ENCODE measurements around the gene MRAS. TPM values are rescaled to one million over a fixed set of nuclear protein-coding genes. Genes with fewer than 3 reads are reported as not detected.
"Not testable (repeated sequence)": the region's sequence is repeated elsewhere in the genome, so short reads cannot be mapped to it uniquely, and the experiment has no call there.

The MRAS gene
- total RNA-seq, 1 donor from 2014 or later, result 405 TPM

- no peak for DNase-seq
- intact Hi-C loops (cut with micrococcal nuclease), result no loop called here
- no peak for ATAC-seq
These were observed 55.7 kb downstream of the MRAS start for GRCh38 chr3:138404121-138404520.

GRCh38 chr3:138405001-138405400 is 56.6 kb downstream of the MRAS start:
- ATAC-seq (no peak), DNase-seq (no peak)
- intact Hi-C loops (cut with micrococcal nuclease), result no loop called here

- peak; percentile 5 for ATAC-seq
- intact Hi-C loops (cut with micrococcal nuclease), result no loop called here
- DNase-seq, result no peak
These were observed 57.1 kb downstream of the MRAS start for GRCh38 chr3:138405486-138405885.

GRCh38 chr3:138406606-138407005 is 58.2 kb downstream of the MRAS start:
- intact Hi-C loops (cut with micrococcal nuclease), result no loop called here
- DNase-seq (no peak), ATAC-seq (no peak)

GRCh38 chr3:138407236-138407907 is 59.0 kb downstream of the MRAS start:
- ATAC-seq (peak; percentile 4), DNase-seq (no peak)
- intact Hi-C loops (cut with micrococcal nuclease), result no loop called here

GRCh38 chr3:138408751-138409570 is 60.6 kb downstream of the MRAS start:
- DNase-seq (no peak), ATAC-seq (peak; percentile 16)

GRCh38 chr3:138412821-138413551 is 64.6 kb downstream of the MRAS start:
- DNase-seq, result no peak
- peak; percentile 3 for ATAC-seq
- intact Hi-C loops (cut with micrococcal nuclease), result no loop called here

More at GRCh38 chr3:138408751-138409570, 60.6 kb downstream of the MRAS start:
- intact Hi-C loops (cut with micrococcal nuclease), result no loop called here

- DNase-seq; ATAC-seq; intact Hi-C loops (cut with micrococcal nuclease): not testable (repeated sequence)
These were observed 67.9 kb downstream of the MRAS start for GRCh38 chr3:138416236-138416635.

GRCh38 chr3:138417559-138417982 is 69.2 kb downstream of the MRAS start:
- DNase-seq (peak; percentile 83), ATAC-seq (peak; percentile 89)
- intact Hi-C loops (cut with micrococcal nuclease), result no loop called here

GRCh38 chr3:138418601-138419206 is 70.3 kb downstream of the MRAS start:
- DNase-seq (no peak), ATAC-seq (no peak)
- intact Hi-C loops (cut with micrococcal nuclease), result no loop called here

- intact Hi-C loops (cut with micrococcal nuclease), result no loop called here
These were observed 74.9 kb downstream of the MRAS start for GRCh38 chr3:138423316-138423715.

GRCh38 chr3:138424323-138424722 is 75.9 kb downstream of the MRAS start:
- ATAC-seq (no peak), DNase-seq (no peak)
- intact Hi-C loops (cut with micrococcal nuclease), result no loop called here

More at GRCh38 chr3:138423316-138423715, 74.9 kb downstream of the MRAS start:
- DNase-seq, result no peak
- no peak for ATAC-seq

- ATAC-seq (peak; percentile 34), DNase-seq (no peak)
- intact Hi-C loops (cut with micrococcal nuclease), result no loop called here
These were observed 77.8 kb downstream of the MRAS start for GRCh38 chr3:138426211-138426610.

- ATAC-seq; intact Hi-C loops (cut with micrococcal nuclease); DNase-seq: not testable (repeated sequence)
These were observed 78.4 kb downstream of the MRAS start for GRCh38 chr3:138426754-138427153.

- ATAC-seq (no peak), DNase-seq (no peak)
- intact Hi-C loops (cut with micrococcal nuclease), result no loop called here
These were observed 81.3 kb downstream of the MRAS start for GRCh38 chr3:138429665-138430064.

- no peak for DNase-seq
- intact Hi-C loops (cut with micrococcal nuclease), result no loop called here
- no peak for ATAC-seq
These were observed 84.3 kb downstream of the MRAS start for GRCh38 chr3:138432576-138433240.

GRCh38 chr3:138433892-138434275 is 85.5 kb downstream of the MRAS start:
- intact Hi-C loops (cut with micrococcal nuclease), result no loop called here
- ATAC-seq, result no peak
- no peak for DNase-seq

- intact Hi-C loops (cut with micrococcal nuclease), result no loop called here
These were observed 86.0 kb downstream of the MRAS start, which contains the start of gene ESYT3 for GRCh38 chr3:138434276-138434874. Gene ESYT3, plus strand, starts transcription at chr3:138434616. Its CDS starts 183 bp downstream, at chr3:138434799.

More at GRCh38 chr3:138434276-138434874, 86.0 kb downstream of the MRAS start, which contains the start of gene ESYT3:
- DNase-seq (peak; percentile 85), ATAC-seq (peak; percentile 94)

All from left ventricle myocardium superior (tissue), 1 donor.